ENCODE results near the gene TMPRSS6.

TMPRSS6 gene

DNA sequence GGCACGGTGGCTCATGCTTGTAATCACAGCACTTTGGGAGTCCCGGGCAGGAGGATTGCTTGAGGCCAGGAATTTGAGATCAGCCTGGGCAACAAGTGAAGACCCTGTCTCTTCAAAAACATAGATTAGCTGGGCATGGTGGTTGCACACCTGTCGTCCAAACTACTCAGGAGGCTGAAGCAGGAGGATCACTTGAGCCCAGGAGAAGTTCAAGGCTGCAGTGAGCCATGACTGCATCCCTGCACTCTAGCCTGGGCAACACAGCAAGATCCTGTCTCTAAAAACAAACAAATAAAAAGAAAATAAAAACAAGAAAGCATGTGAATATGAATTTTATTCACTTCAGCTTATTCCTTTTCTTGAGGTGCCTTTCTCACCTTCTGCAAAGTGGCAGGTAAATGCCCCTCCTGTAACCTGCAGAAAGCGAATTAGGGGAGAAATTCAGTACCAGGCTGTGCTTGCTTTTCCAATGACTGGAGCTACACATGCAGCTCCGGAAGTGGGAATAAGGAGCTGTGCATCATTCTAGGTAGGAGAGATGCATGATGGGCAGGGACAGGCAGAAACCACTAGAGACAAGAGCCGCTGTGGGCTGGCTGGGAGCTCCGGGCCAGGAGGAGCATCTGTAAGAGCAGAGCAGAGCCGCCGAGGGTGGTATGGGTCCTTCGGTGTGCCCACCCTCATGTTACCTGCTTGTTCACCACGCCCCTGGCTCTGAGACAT is 72.7 kb downstream of the TMPRSS6 start:
- no peak overlapping the region for H3K4me2 ChIP-seq (ENCODE audit: low read length)
- no peaks in the 10 kb centered on the region for H3K36me3 ChIP-seq (ENCODE audit: control insufficient read depth, insufficient read depth, low read length)
- WGBS (ENCODE audit: extremely low coverage, insufficient coverage, low lambda C conversion rate), result no CpG with 5 or more reads among the region's 11 CpGs

GRCh38 chr22:37033605-37034430 is 75.7 kb downstream of the TMPRSS6 start:
- Histone ChIP-seq H2AK5ac (ENCODE audit: low read length) (no peak overlapping the region), H3K27ac (ENCODE audit: low read depth, low read length) (no peak overlapping the region), H3K79me1 (ENCODE audit: low read length) (no peaks in the 10 kb centered on the region), H3K27me3 (ENCODE audit: insufficient read depth, low read length, poor library complexity) (no peaks in the 10 kb centered on the region), H3K18ac (ENCODE audit: low read length) (no peak overlapping the region), H3K36me3 (ENCODE audit: control insufficient read depth, insufficient read depth, low read length) (peaks cover 2% of the 10 kb centered on the region), H2BK5ac (ENCODE audit: low read length) (no peak overlapping the region), H3K4me3 (ENCODE audit: low read length) (no peak overlapping the region), H4K8ac (ENCODE audit: low read depth, low read length) (no peak overlapping the region), H3K9ac (ENCODE audit: low read length) (no peak overlapping the region), H3K79me2 (ENCODE audit: control insufficient read depth, insufficient read depth, low read length) (no peaks in the 10 kb centered on the region), H2BK15ac (replicated peaks; ENCODE audit: low read depth) (no peak overlapping the region), H4K5ac (ENCODE audit: low read length) (no peak overlapping the region), H3K4me1 (ENCODE audit: control insufficient read depth, low read depth, low read length) (no peaks in the 10 kb centered on the region), H2BK120ac (ENCODE audit: low read depth, low read length) (no peak overlapping the region), H3K23ac (ENCODE audit: low read length) (no peak overlapping the region), H3K4me2 (ENCODE audit: low read length) (no peak overlapping the region), H3K4ac (ENCODE audit: low read depth, low read length) (no peak overlapping the region), H3K56ac (ENCODE audit: low read length) (no peak overlapping the region)
- no peak for DNase-seq
- no CpG with 5 or more reads among the region's 23 CpGs for WGBS (ENCODE audit: extremely low coverage, insufficient coverage, low lambda C conversion rate)

More for the DNA sequence above, 72.7 kb downstream of the TMPRSS6 start:
- Histone ChIP-seq H3K27ac (ENCODE audit: low read depth, low read length) (no peak overlapping the region), H3K9ac (ENCODE audit: low read length) (no peak overlapping the region), H3K18ac (ENCODE audit: low read length) (no peak overlapping the region), H3K79me2 (ENCODE audit: control insufficient read depth, insufficient read depth, low read length) (no peaks in the 10 kb centered on the region), H2BK15ac (replicated peaks; ENCODE audit: low read depth) (no peak overlapping the region), H2BK120ac (ENCODE audit: low read depth, low read length) (no peak overlapping the region), H2BK5ac (ENCODE audit: low read length) (no peak overlapping the region), H4K5ac (ENCODE audit: low read length) (no peak overlapping the region), H4K8ac (ENCODE audit: low read depth, low read length) (no peak overlapping the region), H3K56ac (ENCODE audit: low read length) (no peak overlapping the region), H3K4ac (ENCODE audit: low read depth, low read length) (no peak overlapping the region), H3K79me1 (ENCODE audit: low read length) (no peaks in the 10 kb centered on the region), H3K4me1 (ENCODE audit: control insufficient read depth, low read depth, low read length) (no peaks in the 10 kb centered on the region), H3K4me3 (ENCODE audit: low read length) (no peak overlapping the region), H3K23ac (ENCODE audit: low read length) (no peak overlapping the region), H2AK5ac (ENCODE audit: low read length) (no peak overlapping the region), H3K27me3 (ENCODE audit: insufficient read depth, low read length, poor library complexity) (no peaks in the 10 kb centered on the region)
- no peak for DNase-seq

GRCh38 chr22:37032535-37033460 is 76.7 kb downstream of the TMPRSS6 start:
- no peak overlapping the region for H3K4me2 ChIP-seq (ENCODE audit: low read length)
- H2BK5ac ChIP-seq (ENCODE audit: low read length), result no peak overlapping the region
- no peak overlapping the region for H3K56ac ChIP-seq (ENCODE audit: low read length)
- no peak overlapping the region for H2BK120ac ChIP-seq (ENCODE audit: low read depth, low read length)
- peaks cover 2% of the 10 kb centered on the region for H3K36me3 ChIP-seq (ENCODE audit: control insufficient read depth, insufficient read depth, low read length)
- H3K9ac ChIP-seq (ENCODE audit: low read length), result no peak overlapping the region
- no CpG with 5 or more reads among the region's 18 CpGs for WGBS (ENCODE audit: extremely low coverage, insufficient coverage, low lambda C conversion rate)
- H4K8ac ChIP-seq (ENCODE audit: low read depth, low read length), result no peak overlapping the region
- no peak overlapping the region for H2AK5ac ChIP-seq (ENCODE audit: low read length)
- no peak overlapping the region for H3K18ac ChIP-seq (ENCODE audit: low read length)
- DNase-seq, result peak; percentile 72
- no peak overlapping the region for H3K23ac ChIP-seq (ENCODE audit: low read length)
- no peaks in the 10 kb centered on the region for H3K79me1 ChIP-seq (ENCODE audit: low read length)
- no peak overlapping the region for H4K5ac ChIP-seq (ENCODE audit: low read length)
- H2BK15ac ChIP-seq (replicated peaks; ENCODE audit: low read depth), result no peak overlapping the region
- H3K4ac ChIP-seq (ENCODE audit: low read depth, low read length), result no peak overlapping the region
- H3K27me3 ChIP-seq (ENCODE audit: insufficient read depth, low read length, poor library complexity), result no peaks in the 10 kb centered on the region
- no peaks in the 10 kb centered on the region for H3K4me1 ChIP-seq (ENCODE audit: control insufficient read depth, low read depth, low read length)
- H3K79me2 ChIP-seq (ENCODE audit: control insufficient read depth, insufficient read depth, low read length), result no peaks in the 10 kb centered on the region
- H3K27ac ChIP-seq (ENCODE audit: low read depth, low read length), result no peak overlapping the region
- no peak overlapping the region for H3K4me3 ChIP-seq (ENCODE audit: low read length)

GRCh38 chr22:37032134-37032534 is 77.4 kb downstream of the TMPRSS6 start:
- Histone ChIP-seq H3K27me3 (ENCODE audit: insufficient read depth, low read length, poor library complexity) (no peaks in the 10 kb centered on the region), H2BK120ac (ENCODE audit: low read depth, low read length) (no peak overlapping the region), H3K27ac (ENCODE audit: low read depth, low read length) (no peak overlapping the region), H3K4ac (ENCODE audit: low read depth, low read length) (no peak overlapping the region), H3K4me1 (ENCODE audit: control insufficient read depth, low read depth, low read length) (no peaks in the 10 kb centered on the region), H3K36me3 (ENCODE audit: control insufficient read depth, insufficient read depth, low read length) (peaks cover 2% of the 10 kb centered on the region), H3K79me2 (ENCODE audit: control insufficient read depth, insufficient read depth, low read length) (no peaks in the 10 kb centered on the region), H4K8ac (ENCODE audit: low read depth, low read length) (no peak overlapping the region), H2BK15ac (replicated peaks; ENCODE audit: low read depth) (no peak overlapping the region), H3K4me2 (ENCODE audit: low read length) (no peak overlapping the region), H3K23ac (ENCODE audit: low read length) (no peak overlapping the region), H3K4me3 (ENCODE audit: low read length) (no peak overlapping the region), H2BK5ac (ENCODE audit: low read length) (no peak overlapping the region), H2AK5ac (ENCODE audit: low read length) (no peak overlapping the region), H3K9ac (ENCODE audit: low read length) (no peak overlapping the region), H4K5ac (ENCODE audit: low read length) (no peak overlapping the region), H3K79me1 (ENCODE audit: low read length) (no peaks in the 10 kb centered on the region), H3K18ac (ENCODE audit: low read length) (no peak overlapping the region), H3K56ac (ENCODE audit: low read length) (no peak overlapping the region)
- WGBS (ENCODE audit: extremely low coverage, insufficient coverage, low lambda C conversion rate), result no CpG with 5 or more reads among the region's 2 CpGs
- no peak for DNase-seq

DNA sequence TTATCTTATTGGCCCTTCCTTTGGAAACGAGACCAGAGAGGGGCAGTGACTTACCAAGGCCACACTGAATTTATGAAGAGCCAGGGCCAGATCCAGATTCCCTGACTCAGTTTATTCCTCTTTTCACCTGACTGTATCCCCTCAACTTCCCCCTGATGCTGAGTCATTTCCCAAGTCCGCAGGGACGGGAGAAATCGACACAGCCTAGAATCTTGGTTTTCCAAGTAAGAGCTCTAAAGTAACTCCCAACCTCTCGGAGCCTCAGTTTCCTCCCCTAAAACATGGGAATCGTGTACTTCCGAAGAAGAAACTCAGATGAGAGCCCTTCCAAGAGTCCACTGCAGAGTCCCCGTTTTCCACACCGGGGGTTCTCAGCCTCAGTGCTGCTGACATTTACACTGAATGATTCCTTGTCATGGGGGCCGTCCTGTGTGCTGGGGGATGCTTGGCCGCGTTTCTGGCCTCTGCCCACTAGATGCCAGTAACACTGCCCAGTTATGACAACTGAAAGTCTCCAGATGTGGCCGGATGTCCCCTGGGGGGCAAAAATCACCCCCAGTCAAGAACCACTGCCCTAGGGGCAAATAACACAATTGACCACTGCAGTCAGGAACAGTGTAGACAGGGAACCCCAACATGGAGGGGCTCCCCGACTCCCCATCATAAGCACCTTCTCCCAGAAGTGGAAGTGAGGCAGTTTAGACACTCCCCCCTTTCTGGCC is 78.8 kb downstream of the TMPRSS6 start:
- Histone ChIP-seq H3K27me3 (ENCODE audit: insufficient read depth, low read length, poor library complexity) (no peaks in the 10 kb centered on the region), H3K4me2 (ENCODE audit: low read length) (no peak overlapping the region), H3K27ac (ENCODE audit: low read depth, low read length) (no peak overlapping the region), H4K8ac (ENCODE audit: low read depth, low read length) (no peak overlapping the region), H3K4ac (ENCODE audit: low read depth, low read length) (no peak overlapping the region), H3K4me3 (ENCODE audit: low read length) (no peak overlapping the region), H2AK5ac (ENCODE audit: low read length) (no peak overlapping the region), H3K4me1 (ENCODE audit: control insufficient read depth, low read depth, low read length) (no peaks in the 10 kb centered on the region), H3K36me3 (ENCODE audit: control insufficient read depth, insufficient read depth, low read length) (peaks cover 7% of the 10 kb centered on the region), H3K18ac (ENCODE audit: low read length) (no peak overlapping the region), H3K79me1 (ENCODE audit: low read length) (peaks cover 5% of the 10 kb centered on the region), H3K56ac (ENCODE audit: low read length) (no peak overlapping the region), H2BK15ac (replicated peaks; ENCODE audit: low read depth) (no peak overlapping the region), H3K23ac (ENCODE audit: low read length) (no peak overlapping the region), H3K79me2 (ENCODE audit: control insufficient read depth, insufficient read depth, low read length) (no peaks in the 10 kb centered on the region), H2BK5ac (ENCODE audit: low read length) (no peak overlapping the region), H2BK120ac (ENCODE audit: low read depth, low read length) (no peak overlapping the region), H4K5ac (ENCODE audit: low read length) (no peak overlapping the region), H3K9ac (ENCODE audit: low read length) (no peak overlapping the region)
- WGBS (ENCODE audit: extremely low coverage, insufficient coverage, low lambda C conversion rate), result no CpG with 5 or more reads among the region's 14 CpGs
- no peak for DNase-seq
